Adipocyte (in vitro differentiated cells): Measurements from ENCODE around the gene PRPS1.
"Not testable (repeated sequence)": the region's sequence is repeated elsewhere in the genome, so short reads cannot be mapped to it uniquely, and the experiment has no call there.

Source experiments
- DNase-seq: peaks from one replicate; pipeline ENCODE4 v3.0.0-alpha.2; 2015; ENCODE audit warnings: low read depth
- H3K27me3 ChIP-seq: replicated peaks from 2 replicates; pipeline ENCODE4 v1.7.0; 2013; ENCODE audit warnings: mild to moderate bottlenecking, low read length, moderate library complexity; ENCODE audit not compliant: control insufficient read depth, insufficient read depth
- H3K36me3 ChIP-seq: 2 replicates; pipeline ENCODE4 v1.7.0; 2013; ENCODE audit warnings: low read length, mild to moderate bottlenecking, moderate library complexity; ENCODE audit not compliant: control insufficient read depth, insufficient read depth, severe bottlenecking
- H3K4me1 ChIP-seq: 2 replicates; pipeline ENCODE4 v1.7.0; 2013; ENCODE audit warnings: mild to moderate bottlenecking, low read length, moderate library complexity; ENCODE audit not compliant: control insufficient read depth, insufficient read depth
- H3K4me3 ChIP-seq: 2 replicates; pipeline ENCODE4 v1.7.0; 2013; ENCODE audit warnings: mild to moderate bottlenecking, low read length, moderate library complexity
- H3K9ac ChIP-seq: 2 replicates; pipeline ENCODE4 v1.7.0; 2013; ENCODE audit warnings: mild to moderate bottlenecking, low read length, moderate library complexity
- H3K9me3 ChIP-seq: 2 replicates; pipeline ENCODE4 v1.7.0; 2013; ENCODE audit warnings: mild to moderate bottlenecking, low read length, moderate library complexity; ENCODE audit not compliant: control insufficient read depth

The PRPS1 gene

DNA sequence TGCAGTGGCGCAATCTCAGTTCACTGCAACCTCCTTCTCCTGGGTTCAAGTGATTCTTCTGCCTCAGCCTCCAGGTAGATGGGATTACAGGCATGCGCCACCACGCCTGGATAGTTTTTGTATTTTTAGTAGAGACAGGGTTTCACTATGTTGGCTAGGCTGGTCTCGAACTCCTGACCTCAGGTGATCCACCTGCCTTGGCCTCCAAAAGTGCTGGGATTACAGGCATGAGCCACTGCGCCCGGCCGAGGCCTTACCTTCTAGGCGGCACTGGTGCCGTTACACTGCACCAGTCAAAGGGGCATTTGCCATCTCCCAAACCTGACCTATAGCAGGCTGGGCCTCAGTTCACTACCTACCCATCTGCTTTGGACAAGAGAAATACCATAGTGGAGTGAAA is 57.3 kb downstream of the PRPS1 start:
- not testable (repeated sequence) for H3K9me3 ChIP-seq, H3K4me3 ChIP-seq, H3K9ac ChIP-seq, H3K36me3 ChIP-seq, DNase-seq
- Histone ChIP-seq H3K27me3 (peaks cover 33% of the 10 kb centered on the region), H3K4me1 (peaks cover 18% of the 10 kb centered on the region)

DNA sequence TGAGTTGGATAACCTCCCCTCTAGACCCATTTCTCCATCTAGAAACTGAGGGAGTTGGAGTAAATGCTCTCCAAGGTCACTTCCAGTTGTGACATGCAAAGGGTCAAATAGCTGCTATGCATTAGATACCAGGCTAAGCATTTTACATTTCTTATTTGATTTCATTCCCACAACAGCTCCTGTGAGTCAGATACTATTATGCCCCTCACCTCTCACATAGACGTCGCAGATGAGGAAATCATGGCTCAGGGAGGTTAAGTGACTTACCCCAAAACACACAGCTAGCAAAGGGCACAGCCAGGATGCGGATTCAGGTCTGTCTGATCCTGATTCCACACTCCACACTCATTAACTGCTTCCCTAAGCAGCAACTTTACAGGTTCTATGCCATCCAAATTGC is 57.7 kb downstream of the PRPS1 start:
- Histone ChIP-seq H3K36me3 (no peaks in the 10 kb centered on the region), H3K4me3 (no peak overlapping the region), H3K27me3 (peaks cover 28% of the 10 kb centered on the region), H3K4me1 (peaks cover 18% of the 10 kb centered on the region), H3K9me3 (peaks cover 4% of the 10 kb centered on the region), H3K9ac (no peak overlapping the region)
- no peak for DNase-seq

DNA sequence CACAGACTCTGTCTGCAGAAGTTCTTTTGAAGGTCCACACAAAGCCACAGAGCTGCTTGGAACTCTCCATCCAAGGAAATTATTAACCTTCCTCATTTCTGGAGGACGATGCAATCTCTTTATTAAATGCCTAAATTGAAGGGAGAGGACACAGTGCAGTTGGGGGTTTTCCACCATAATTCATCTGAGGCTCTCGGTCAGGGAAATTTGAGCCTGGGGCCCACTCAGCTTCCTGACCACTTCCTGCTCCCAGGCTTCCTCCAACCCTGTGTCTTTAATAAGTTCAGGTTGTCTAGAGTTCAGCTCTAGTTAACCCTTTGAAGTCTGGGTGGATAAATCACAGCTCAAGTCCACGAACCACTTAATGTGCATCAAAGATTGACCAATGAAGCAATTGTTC is 58.5 kb downstream of the PRPS1 start:
- Histone ChIP-seq H3K36me3 (no peaks in the 10 kb centered on the region), H3K9me3 (peaks cover 9% of the 10 kb centered on the region), H3K4me1 (peaks cover 18% of the 10 kb centered on the region), H3K9ac (no peak overlapping the region), H3K4me3 (no peak overlapping the region), H3K27me3 (peaks cover 25% of the 10 kb centered on the region)
- DNase-seq, result no peak

DNA sequence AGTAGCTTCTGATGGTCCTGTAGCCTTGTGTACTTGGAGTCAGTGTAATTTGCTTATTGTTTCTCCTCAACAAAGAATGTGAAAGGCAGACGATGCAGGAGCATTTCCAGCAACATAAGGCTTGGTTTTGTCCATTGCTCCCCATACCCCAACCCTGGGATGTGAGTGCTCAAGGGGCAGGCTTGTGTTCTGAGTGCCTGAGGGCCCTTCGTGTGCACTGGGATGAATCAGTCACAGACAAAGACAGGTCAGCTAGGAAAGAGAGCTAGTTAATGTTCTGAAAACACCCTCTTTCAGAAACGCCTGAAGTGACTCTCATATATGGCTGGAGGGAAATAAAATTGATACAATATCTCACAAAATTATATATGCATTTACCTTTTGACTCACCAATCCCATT is 59.1 kb downstream of the PRPS1 start:
- H3K4me3 ChIP-seq, result no peak overlapping the region
- H3K4me1 ChIP-seq, result peaks cover 17% of the 10 kb centered on the region
- peaks cover 9% of the 10 kb centered on the region for H3K9me3 ChIP-seq
- H3K9ac ChIP-seq, result no peak overlapping the region
- no peak for DNase-seq
- H3K27me3 ChIP-seq, result peaks cover 25% of the 10 kb centered on the region
- H3K36me3 ChIP-seq, result no peaks in the 10 kb centered on the region

DNA sequence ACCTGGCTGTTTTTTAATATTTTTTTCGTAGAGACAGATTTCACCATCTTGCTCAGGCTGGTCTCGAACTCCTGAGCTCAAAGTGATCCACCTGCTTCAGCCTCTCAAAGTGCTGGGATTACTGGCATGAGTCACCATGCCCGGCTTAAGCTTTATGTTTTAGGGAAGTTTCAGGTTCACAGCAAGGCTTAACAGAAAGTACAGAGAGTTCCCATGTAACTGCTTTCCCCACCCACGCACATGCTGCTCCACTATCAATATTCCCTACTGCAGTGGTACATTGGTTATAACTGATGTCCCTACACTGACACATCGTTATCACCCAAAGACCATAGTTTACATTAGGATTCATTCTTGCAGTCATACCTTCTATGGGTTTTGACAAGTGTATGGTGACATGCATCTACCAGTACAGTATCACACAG is 62.7 kb downstream of the PRPS1 start:
- peak; percentile 33 for DNase-seq
- Histone ChIP-seq H3K36me3 (no peaks in the 10 kb centered on the region), H3K4me3 (no peak overlapping the region), H3K27me3 (peaks cover 20% of the 10 kb centered on the region), H3K9me3 (peaks cover 9% of the 10 kb centered on the region), H3K9ac (no peak overlapping the region), H3K4me1 (no peaks in the 10 kb centered on the region)

DNA sequence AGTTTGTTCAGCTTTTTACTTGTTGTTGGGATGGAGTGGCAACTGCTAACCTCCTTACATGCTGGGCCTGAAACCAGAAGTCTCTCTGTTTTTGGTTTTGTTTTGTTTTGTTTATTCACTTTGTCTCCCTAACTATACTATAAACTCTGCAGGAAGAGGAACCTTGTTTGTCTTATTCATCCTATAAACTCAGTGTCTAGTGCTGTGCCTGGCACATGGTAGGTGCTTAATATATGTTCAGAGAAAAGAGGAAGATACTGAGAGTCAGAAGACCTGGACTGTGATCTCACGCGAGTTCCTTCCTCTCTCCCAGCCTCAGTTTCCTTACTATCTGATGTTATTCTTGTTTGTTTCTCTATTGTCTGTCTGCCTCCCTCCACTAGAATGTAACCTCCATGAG is 71.3 kb downstream of the PRPS1 start:
- Histone ChIP-seq H3K9me3 (peaks cover 2% of the 10 kb centered on the region), H3K27me3 (peaks cover 12% of the 10 kb centered on the region), H3K4me1 (peaks cover 17% of the 10 kb centered on the region), H3K36me3 (no peaks in the 10 kb centered on the region), H3K9ac (no peak overlapping the region), H3K4me3 (no peak overlapping the region)
- DNase-seq, result no peak

DNA sequence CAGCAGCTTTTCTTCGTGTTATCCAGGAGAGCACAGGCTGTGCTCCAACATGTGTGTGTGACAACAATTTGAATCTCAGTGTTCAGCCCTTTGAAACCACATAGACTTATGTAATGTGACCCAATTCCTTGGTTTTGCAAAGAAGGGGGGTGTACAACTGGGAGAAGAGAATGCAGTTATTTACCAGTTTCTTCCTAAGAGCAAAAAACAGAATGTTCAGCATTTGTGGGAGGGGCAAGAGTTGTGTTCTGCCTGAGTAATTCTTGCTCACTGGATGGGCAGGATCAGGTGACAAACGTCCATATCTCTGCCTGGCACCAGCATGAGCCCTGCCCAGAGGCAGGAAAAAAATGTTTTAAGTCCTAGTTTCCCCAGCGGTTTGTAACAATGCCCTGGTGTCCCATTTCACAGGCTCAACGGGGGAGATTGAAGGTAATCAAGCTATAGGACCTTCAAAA is 72.0 kb downstream of the PRPS1 start:
- H3K4me3 ChIP-seq, result no peak overlapping the region
- H3K9me3 ChIP-seq, result peaks cover 4% of the 10 kb centered on the region
- peak; percentile 74 for DNase-seq

More for the DNA sequence above, 72.0 kb downstream of the PRPS1 start:
- no peaks in the 10 kb centered on the region for H3K36me3 ChIP-seq
- H3K27me3 ChIP-seq, result peaks cover 19% of the 10 kb centered on the region
- H3K4me1 ChIP-seq, result peaks cover 17% of the 10 kb centered on the region
- peak overlapping the region; percentile 62 for H3K9ac ChIP-seq
